LNCAP (cell line): ENCODE data around the gene CGNL1.

Experiments
- CTCF ChIP-seq: fragments of 450-650 bp; IDR thresholded peaks from 2 replicates; pipeline ENCODE4 v1.5.1; 2017; ENCODE audit warnings: mild to moderate bottlenecking

CGNL1 gene

GRCh38 chr15:57415602-57416001, 39.3 kb downstream of the CGNL1 start:
- TF ChIP-seq CTCF = no peak

- no peak for TF ChIP-seq CTCF
Measured at GRCh38 chr15:57418635-57419034, 42.3 kb downstream of the CGNL1 start.

DNA sequence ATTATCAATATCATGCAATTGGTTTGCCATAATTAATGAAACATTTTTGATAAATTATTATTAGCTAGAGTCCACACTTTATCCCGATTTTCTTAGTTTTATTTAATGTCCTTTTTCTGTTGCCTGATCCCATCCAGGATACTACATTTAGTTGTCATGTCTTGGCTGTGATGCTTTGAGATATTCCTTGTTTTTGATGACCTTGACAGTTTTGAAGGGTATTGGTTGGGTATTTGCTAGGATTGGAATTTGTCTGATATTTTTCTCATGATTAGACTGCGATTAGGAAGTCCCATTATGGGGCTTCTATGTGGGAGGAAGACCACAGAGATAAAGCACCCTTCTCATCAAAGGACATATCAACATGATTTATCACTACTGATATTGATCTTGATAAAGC, 43.0 kb downstream of the CGNL1 start:
- no peak for TF ChIP-seq CTCF

- no peak for TF ChIP-seq CTCF
Measured at GRCh38 chr15:57421110-57421509, 44.8 kb downstream of the CGNL1 start.

GRCh38 chr15:57421551-57421950, 45.2 kb downstream of the CGNL1 start:
- TF ChIP-seq CTCF = no peak

DNA sequence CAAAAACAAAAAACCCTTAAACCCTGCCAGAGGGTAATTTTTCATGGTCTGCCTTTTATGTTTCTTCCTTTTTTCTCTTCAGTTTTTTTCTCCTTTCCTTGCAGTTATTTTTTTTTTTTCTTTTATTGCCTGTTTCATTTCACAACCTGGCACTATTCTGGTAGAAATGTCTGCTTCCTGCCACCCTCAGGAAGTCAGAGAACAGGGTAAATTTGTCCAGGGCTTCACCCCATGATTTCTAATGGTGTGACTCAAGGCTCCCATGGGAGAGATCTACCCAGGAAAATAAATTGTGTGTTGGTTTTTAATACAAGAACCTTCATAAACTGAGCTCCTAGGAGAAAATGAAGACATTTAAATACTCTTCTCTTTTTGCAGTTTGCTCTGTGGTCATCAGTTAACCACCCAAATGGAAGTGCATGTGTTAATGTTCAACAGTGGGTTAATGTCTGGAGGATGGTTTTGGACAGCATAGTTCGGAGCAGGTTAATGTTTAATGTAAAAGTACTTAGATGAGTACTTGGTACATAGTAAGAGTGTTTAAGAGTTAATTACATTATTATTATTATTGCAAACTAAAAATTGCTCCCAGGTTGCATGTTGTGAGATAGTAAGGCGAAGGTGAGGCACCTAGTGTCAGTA, 45.9 kb downstream of the CGNL1 start:
- TF ChIP-seq CTCF = no peak

DNA sequence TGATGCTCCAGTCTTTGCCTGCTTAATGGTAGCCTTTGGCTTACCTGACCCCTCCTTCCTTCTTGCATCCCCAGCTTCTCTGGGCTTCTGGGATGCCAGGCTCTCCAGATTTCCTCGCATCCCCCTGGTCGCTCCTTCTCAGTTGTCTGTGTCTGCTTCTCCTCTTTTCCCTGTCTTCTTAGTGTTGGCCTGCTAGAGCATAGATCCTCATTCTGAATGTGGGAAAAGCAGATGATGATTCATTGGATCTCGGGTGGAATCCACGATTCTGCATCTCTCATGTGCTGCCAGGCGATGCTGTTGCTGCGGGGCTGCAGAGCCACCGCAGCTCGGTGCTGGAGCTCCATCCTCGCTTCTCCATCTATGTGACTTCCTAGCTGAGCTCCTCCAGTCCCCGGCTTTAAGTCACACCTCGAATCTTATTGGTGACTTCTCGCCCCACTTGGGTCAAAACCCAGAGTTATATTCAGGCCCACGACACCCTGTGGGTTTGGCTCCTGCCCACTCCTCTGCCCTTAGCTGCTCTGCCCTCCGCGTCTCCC, 47.4 kb downstream of the CGNL1 start:
- no peak for TF ChIP-seq CTCF
